LNCaP clone FGC (cell line): ENCODE results near the gene DTYMK.
A peak's percentile ranks its signal among the peaks of the same experiment; 100 is the strongest.

Source experiments
- DNase-seq: peaks from one replicate; pipeline ENCODE4 v3.0.0-alpha.2; 2011; ENCODE audit warnings: low read depth
- H3K4me3 ChIP-seq: 2 replicates; pipeline ENCODE4 v1.5.1; 2011; ENCODE audit warnings: mild to moderate bottlenecking, low read depth, low read length, control low read depth
- CTCF ChIP-seq: IDR thresholded peaks from 2 replicates; pipeline ENCODE4 v1.5.1; 2012; ENCODE audit warnings: mild to moderate bottlenecking; ENCODE audit not compliant: control insufficient read depth, insufficient read depth; ENCODE audit errors: extremely low read depth

The DTYMK gene

DNA sequence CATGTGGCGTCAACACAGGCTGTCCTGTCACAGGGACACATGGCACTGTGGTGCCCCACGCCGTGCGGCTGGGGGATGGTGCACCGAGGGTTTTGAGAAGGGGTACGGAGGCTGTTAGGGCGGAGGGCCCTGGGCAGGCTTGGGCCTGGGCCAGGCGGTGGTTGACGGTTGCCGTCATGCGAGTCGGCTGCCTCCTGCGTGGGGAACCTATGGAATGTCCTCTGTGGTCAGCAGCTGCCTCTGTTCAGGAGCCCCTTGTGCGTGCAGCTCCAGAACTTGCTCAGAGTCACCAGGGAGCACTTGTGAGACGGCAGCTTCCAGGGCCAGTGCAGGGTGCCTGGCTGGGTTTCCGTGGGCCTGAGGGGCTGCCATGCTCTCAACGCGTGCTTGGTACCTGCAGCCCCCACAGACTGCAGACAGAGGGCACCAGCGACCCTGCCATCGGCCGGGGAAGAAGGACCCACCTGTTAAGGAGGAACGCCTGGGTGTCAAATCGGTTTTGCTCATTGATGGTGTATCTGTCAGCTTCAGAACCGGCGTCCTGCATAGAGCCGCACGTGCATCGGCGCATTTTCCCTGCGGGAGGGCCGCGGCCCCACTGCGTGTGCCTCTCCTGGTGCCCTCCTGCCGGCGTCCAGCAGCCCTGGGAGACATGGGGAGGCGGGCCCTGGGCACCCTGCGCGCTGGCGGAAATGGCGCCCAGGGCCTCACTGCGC is 37.8 kb upstream of the DTYMK start:
- no peak for DNase-seq

DNA sequence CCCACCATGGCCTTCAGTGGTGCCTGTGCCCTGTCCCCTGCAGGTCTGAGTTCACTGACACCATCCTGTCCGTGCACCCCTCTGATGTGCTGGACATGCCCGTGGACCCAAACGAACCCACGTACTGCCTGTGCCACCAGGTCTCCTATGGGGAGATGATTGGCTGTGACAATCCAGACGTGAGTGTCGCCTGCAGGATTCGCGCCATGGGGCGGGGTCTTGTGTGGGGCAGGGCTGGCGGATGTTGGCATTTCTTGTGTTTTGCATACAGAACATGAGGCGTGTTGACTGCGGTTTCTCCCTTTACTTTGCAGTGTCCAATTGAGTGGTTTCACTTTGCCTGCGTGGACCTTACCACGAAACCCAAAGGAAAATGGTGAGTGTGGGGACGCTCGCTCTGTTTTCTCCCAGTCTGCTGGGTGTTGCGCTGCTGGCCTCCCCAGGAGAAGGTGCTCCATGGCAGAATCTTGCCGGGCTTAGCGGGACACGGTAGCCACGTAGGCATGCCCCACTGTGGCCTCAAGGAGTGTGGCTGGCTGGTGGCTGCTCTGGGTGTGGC is 36.4 kb upstream of the DTYMK start:
- DNase-seq = no peak
- TF ChIP-seq CTCF = no peak
- H3K4me3 ChIP-seq = no peak overlapping the region

More for the DNA sequence above, 37.8 kb upstream of the DTYMK start:
- no peak overlapping the region for H3K4me3 ChIP-seq
- peak; percentile 23 for TF ChIP-seq CTCF

GRCh38 chr2:241721852-241722251 is 35.2 kb upstream of the DTYMK start:
- TF ChIP-seq CTCF = no peak
- no peak overlapping the region for H3K4me3 ChIP-seq
- DNase-seq = no peak

DNA sequence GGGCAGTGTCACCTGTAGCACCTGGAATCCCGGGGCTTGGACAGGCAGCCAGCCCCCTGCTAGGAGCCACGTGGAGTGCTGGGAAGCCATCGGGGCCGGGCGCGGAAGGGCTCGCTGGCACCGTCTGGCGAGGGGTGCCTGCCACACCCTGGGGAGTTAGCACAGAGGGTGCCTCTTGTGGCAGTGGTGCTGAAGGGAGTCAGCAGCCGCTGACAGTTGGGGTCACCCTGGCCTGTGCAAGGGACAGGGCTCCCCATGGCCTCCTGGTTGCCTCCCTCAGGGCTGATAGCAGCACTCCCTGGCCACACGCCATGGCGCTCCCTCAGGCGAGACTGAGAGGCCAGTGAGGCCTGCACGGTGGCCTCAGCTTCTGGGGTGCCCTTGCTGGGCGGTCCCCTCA is 33.9 kb upstream of the DTYMK start:
- TF ChIP-seq CTCF = no peak

GRCh38 chr2:241720099-241720498 is 33.5 kb upstream of the DTYMK start:
- DNase-seq = no peak
- H3K4me3 ChIP-seq = no peak overlapping the region
- TF ChIP-seq CTCF = no peak

More for the DNA sequence above, 33.9 kb upstream of the DTYMK start:
- no peak for DNase-seq
- H3K4me3 ChIP-seq = no peak overlapping the region

GRCh38 chr2:241719093-241719492 is 32.5 kb upstream of the DTYMK start:
- DNase-seq = no peak
- no peak for TF ChIP-seq CTCF
- H3K4me3 ChIP-seq = no peak overlapping the region

- no peak overlapping the region for H3K4me3 ChIP-seq
- no peak for TF ChIP-seq CTCF
- DNase-seq = no peak
These were observed 22.3 kb upstream of the DTYMK start for GRCh38 chr2:241708879-241709278.
